H1 (cell line): ENCODE data around the gene C5AR2. TPM values are rescaled to one million over a fixed set of nuclear protein-coding genes. Genes with fewer than 3 reads are reported as not detected.
"Not testable (repeated sequence)": the region's sequence is repeated elsewhere in the genome, so short reads cannot be mapped to it uniquely, and the experiment has no call there.

Source experiments
- CTCF ChIA-PET: fragments of 300-600 bp; sonication (Branson Sonifier 250); formaldehyde crosslinking; loops from one replicate; lab custom pipeline; 2021; ENCODE audit not compliant: partially characterized antibody; lab: Charles Lee
- POLR2A ChIA-PET: fragments of 300-600 bp; sonication (Branson Sonifier 250); formaldehyde crosslinking; loops from one replicate; lab custom pipeline; 2021; ENCODE audit warnings: inconsistent platforms; ENCODE audit not compliant: partially characterized antibody; lab: Charles Lee
- DNase-seq, 2 experiments: peaks; one replicate each; pipeline versions ENCODE4 v3.0.0 to v3.0.0-alpha.2; 2010 to 2022; ENCODE audit warnings: low spot score in 2 of 2, low read depth in 1 of 2, mixed read lengths in 1 of 2
- FAIRE-seq: peaks from 2 replicates; lab custom pipeline; 2011; peaks lifted over from hg19 to GRCh38; lab: Jason Lieb, UNC
- H2AFZ ChIP-seq: 2 replicates; pipeline ENCODE4 v1.8.1; 2012; ENCODE audit warnings: low read length, inconsistent platforms
- H2AK5ac ChIP-seq: 2 replicates; pipeline ENCODE4 v1.6.1; 2013; ENCODE audit warnings: low read depth, low read length
- H2BK120ac ChIP-seq: replicated peaks from 2 replicates; pipeline ENCODE3; 2013; ENCODE audit warnings: low read depth, low read length, inconsistent platforms
- H2BK12ac ChIP-seq: 2 replicates; pipeline ENCODE4 v1.6.1; 2013; ENCODE audit warnings: low read depth, low read length
- H2BK15ac ChIP-seq: 2 replicates; pipeline ENCODE4 v1.6.1; 2013; ENCODE audit warnings: low read length
- H2BK20ac ChIP-seq: 2 replicates; pipeline ENCODE4 v1.6.1; 2013; ENCODE audit warnings: low read length
- H2BK5ac ChIP-seq: 2 replicates; pipeline ENCODE4 v1.6.1; 2013; ENCODE audit warnings: low read depth, low read length
- H3K14ac ChIP-seq: 2 replicates; pipeline ENCODE4 v1.6.1; 2013; ENCODE audit warnings: inconsistent platforms; ENCODE audit not compliant: insufficient read length
- H3K18ac ChIP-seq: 2 replicates; pipeline ENCODE4 v1.6.1; 2013; ENCODE audit warnings: low read length; ENCODE audit errors: extremely low read depth
- H3K23ac ChIP-seq: 2 replicates; pipeline ENCODE4 v1.6.1; 2013; ENCODE audit warnings: inconsistent platforms; ENCODE audit not compliant: insufficient read length
- H3K23me2 ChIP-seq: 2 replicates; pipeline ENCODE4 v1.6.1; 2013; ENCODE audit warnings: low read depth, low read length
- H3K27ac ChIP-seq: 2 replicates; pipeline ENCODE4 v1.6.1; 2011; ENCODE audit warnings: low read depth, low read length, inconsistent platforms
- H3K27me3 ChIP-seq, 4 experiments: replicated peaks in 1 of 4; 1 replicate in 1 of 4; 2 replicates in 3 of 4; pipeline versions ENCODE4 v1.6.1 to v1.8.1; 2011 to 2013; ENCODE audit warnings: low read length in 3 of 4, mild to moderate bottlenecking in 3 of 4, inconsistent platforms in 2 of 4, mixed read lengths in 2 of 4, moderate library complexity in 1 of 4; ENCODE audit not compliant: control insufficient read depth in 3 of 4, insufficient read depth in 3 of 4; ENCODE audit errors: extremely low read depth in 1 of 4
- H3K36me3 ChIP-seq, 4 experiments: 2 replicates each; pipeline versions ENCODE4 v1.6.1 to v1.8.1; 2011 to 2013; ENCODE audit warnings: mild to moderate bottlenecking in 4 of 4, low read length in 3 of 4, moderate library complexity in 2 of 4, control low read depth in 1 of 4, inconsistent platforms in 1 of 4; ENCODE audit not compliant: insufficient read depth in 4 of 4, control insufficient read depth in 2 of 4
- H3K4ac ChIP-seq: replicated peaks from 2 replicates; pipeline ENCODE3; 2013; ENCODE audit warnings: low read length, low read depth, mixed read lengths, inconsistent platforms; ENCODE audit not compliant: insufficient read length
- H3K4me1 ChIP-seq, 4 experiments: replicated peaks in 1 of 4; 1 replicate in 1 of 4; 2 replicates in 3 of 4; pipeline versions ENCODE4 v1.6.1 to v1.8.1; 2011 to 2013; ENCODE audit warnings: low read length in 3 of 4, inconsistent platforms in 2 of 4, mixed read lengths in 1 of 4; ENCODE audit not compliant: insufficient read depth in 4 of 4, control insufficient read depth in 3 of 4
- H3K4me2 ChIP-seq, 2 experiments: 2 replicates each; pipeline versions ENCODE4 v1.6.1 to v1.8.1; 2011 to 2013; ENCODE audit warnings: low read depth in 2 of 2, low read length in 2 of 2, control low read depth in 1 of 2, inconsistent platforms in 1 of 2, mild to moderate bottlenecking in 1 of 2; ENCODE audit not compliant: insufficient read depth in 1 of 2
- H3K4me3 ChIP-seq, 4 experiments: fragments of 200-600, 300-600 bp in 1 of 4; sonication (generic), shearing (Covaris generic), sonication (Bioruptor Twin) in 1 of 4; 2 replicates each; pipeline versions ENCODE4 v1.5.1 to v1.8.1; 2011 to 2016; ENCODE audit warnings: low read length in 4 of 4, low read depth in 3 of 4, control low read depth in 2 of 4, inconsistent platforms in 2 of 4, mild to moderate bottlenecking in 2 of 4, mixed read lengths in 1 of 4, moderate library complexity in 1 of 4; ENCODE audit not compliant: insufficient read depth in 2 of 4; ENCODE audit errors: extremely low read depth in 1 of 4
- H3K56ac ChIP-seq: replicated peaks from 2 replicates; pipeline ENCODE3; 2013; ENCODE audit warnings: low read depth, mild to moderate bottlenecking, mixed read lengths, low read length, inconsistent platforms; ENCODE audit not compliant: insufficient read length
- H3K79me1 ChIP-seq: 2 replicates; pipeline ENCODE4 v1.6.1; 2013; ENCODE audit warnings: low read depth, low read length, control low read depth
- H3K79me2 ChIP-seq, 2 experiments: 2 replicates each; pipeline versions ENCODE4 v1.6.1 to v1.8.1; 2012 to 2013; ENCODE audit warnings: low read length in 2 of 2, mild to moderate bottlenecking in 2 of 2, inconsistent platforms in 1 of 2; ENCODE audit not compliant: insufficient read depth in 2 of 2, control insufficient read depth in 1 of 2
- H3K9ac ChIP-seq, 4 experiments: replicated peaks in 1 of 4; 1 replicate in 1 of 4; 2 replicates in 3 of 4; pipeline versions ENCODE4 v1.6.1 to v1.8.1; 2011 to 2013; ENCODE audit warnings: low read depth in 3 of 4, low read length in 3 of 4, control low read depth in 2 of 4, mild to moderate bottlenecking in 2 of 4, moderate library complexity in 2 of 4, inconsistent platforms in 1 of 4; ENCODE audit errors: extremely low read depth in 1 of 4
- H3K9me3 ChIP-seq, 2 experiments: 2 replicates each; pipeline versions ENCODE4 v1.6.1 to v1.8.1; 2012 to 2013; ENCODE audit warnings: mild to moderate bottlenecking in 2 of 2, moderate library complexity in 2 of 2, control low read depth in 1 of 2, inconsistent platforms in 1 of 2, low read depth in 1 of 2, low read length in 1 of 2, mixed read lengths in 1 of 2; ENCODE audit not compliant: insufficient read depth in 2 of 2
- H4K20me1 ChIP-seq, 2 experiments: replicated peaks in 1 of 2; 2 replicates each; pipeline versions ENCODE3 to v1.8.1; 2011 to 2013; ENCODE audit warnings: inconsistent platforms in 2 of 2, low read length in 2 of 2, mild to moderate bottlenecking in 1 of 2; ENCODE audit not compliant: insufficient read depth in 2 of 2, control insufficient read depth in 1 of 2
- H4K5ac ChIP-seq: 2 replicates; pipeline ENCODE4 v1.6.1; 2013; ENCODE audit warnings: low read length, low read depth, mixed read lengths, inconsistent platforms; ENCODE audit not compliant: insufficient read length
- H4K8ac ChIP-seq: 2 replicates; pipeline ENCODE4 v1.8.0; 2013; ENCODE audit warnings: mild to moderate bottlenecking, moderate library complexity, low read length, inconsistent platforms; ENCODE audit not compliant: insufficient read depth; ENCODE audit errors: extremely low read depth
- H4K91ac ChIP-seq: replicated peaks from 2 replicates; pipeline ENCODE3; 2013; ENCODE audit warnings: low read length, mixed read lengths, inconsistent platforms; ENCODE audit not compliant: insufficient read length
- POLR2A ChIP-seq, 2 experiments: IDR thresholded peaks; 1 replicate in 1 of 2; 2 replicates in 1 of 2; pipeline ENCODE4 v1.6.1; 2011; ENCODE audit warnings: low read depth in 2 of 2, low read length in 2 of 2, mild to moderate bottlenecking in 2 of 2; ENCODE audit errors: control extremely low read depth in 1 of 2
- WGBS, 2 experiments: shearing (Covaris generic) in 1 of 2; methylation state at CpG; one replicate each; pipeline versions ENCODE4 v1.1.6 to v1.1.7; 2013 to 2015; ENCODE audit warnings: low lambda C conversion rate in 2 of 2, mixed read lengths in 2 of 2, inconsistent platforms in 1 of 2, low coverage in 1 of 2, missing lambda C conversion rate in 1 of 2; ENCODE audit not compliant: insufficient replicate concordance in 2 of 2, insufficient coverage in 1 of 2, insufficient read length in 1 of 2; ENCODE audit errors: extremely low coverage in 1 of 2, missing lambda C conversion rate in 1 of 2; 5-methylcytosine and 5-hydroxymethylcytosine counted together
- polyA plus RNA-seq, 7 experiments: library from polyadenylated mRNA; depleted of rRNA in 3 of 7; stranded (reverse) in 5 of 7; unstranded in 2 of 7; fragments of >200 nt in 5 of 7; fragments of 200-250 nt in 2 of 7; gene quantifications; 1 replicate in 5 of 7; 2 replicates in 1 of 7; 4 replicates in 1 of 7; pipeline versions ENCODE4 v1.2.1 to v1.2.3, GENCODE V29; 2011 to 2013; ENCODE audit warnings: missing spikeins in 2 of 7, mixed read lengths in 2 of 7
- total RNA-seq: library from RNA; stranded (reverse); fragmentation: NEBNext Ultra II Directional; extraction: Animal tissue kit (Norgen Biotek cat#: 25700); gene quantifications from 2 replicates; pipeline ENCODE4 v1.2.1, GENCODE V29; 2021

Gene C5AR2
- total and polyA plus RNA-seq, 2 of the 8 experiments (the other 6 are each of a cell fraction or from before 2014, with no cell fraction given): 0.08 to 0.15 TPM

GRCh38 chr19:47383890-47384289 lies 51.9 kb downstream of the C5AR2 start:
- H3K79me1 ChIP-seq: not testable (repeated sequence)

More at GRCh38 chr19:47383890-47384289, 51.9 kb downstream of the C5AR2 start:
- H4K5ac ChIP-seq, H3K14ac ChIP-seq, H2BK5ac ChIP-seq, H3K18ac ChIP-seq, H3K23ac ChIP-seq, DNase-seq, H3K27me3 ChIP-seq, FAIRE-seq, H3K4me1 ChIP-seq, H3K4me2 ChIP-seq, H3K4ac ChIP-seq, H2BK15ac ChIP-seq, H2BK20ac ChIP-seq, H2BK120ac ChIP-seq, H3K23me2 ChIP-seq, H3K79me2 ChIP-seq, H3K27ac ChIP-seq, H4K91ac ChIP-seq, H3K9me3 ChIP-seq, H2AFZ ChIP-seq, H2AK5ac ChIP-seq, H3K4me3 ChIP-seq, H3K9ac ChIP-seq, H4K8ac ChIP-seq, H3K56ac ChIP-seq, H2BK12ac ChIP-seq, H4K20me1 ChIP-seq: not testable (repeated sequence)
- peaks cover 17 to 33% (median 27%) of the 10 kb centered on the region in 4 experiments; a peak in 7 of 8 replicates for H3K36me3 ChIP-seq
- ChIA-PET CTCF (interaction anchor here (0.6 to 1.9 kb wide), 4 partner anchors 11 to 969 kb away, joined by 3 to 5 read pairs (median 4); no protein-coding TSS in a partner anchor), POLR2A (interaction anchor here (0.8 to 3.2 kb wide), 2 partner anchors 9 to 30 kb away, joined by 3 to 12 read pairs; no protein-coding TSS in a partner anchor)
- WGBS, 2 experiments: 90% methylated on average over 5 of the region's 5 CpGs; no CpG with 5 or more reads in 1 of the 2 experiments
- TF ChIP-seq POLR2A (IDR thresholded peaks at IDR 0.05; ENCODE audit: control extremely low read depth in 1 of 2, low read depth in 2 of 2, low read length in 2 of 2): peak; percentile 10 to 14; a peak in 1 of 3 replicates
